Esophagus (tissue), 2 donors: ENCODE measurements around the gene EFCAB12. TPM values are rescaled to one million over a fixed set of nuclear protein-coding genes. Genes with fewer than 3 reads are reported as not detected.
"Not testable (repeated sequence)": the region's sequence is repeated elsewhere in the genome, so short reads cannot be mapped to it uniquely, and the experiment has no call there.

Source experiments
- H3K27ac ChIP-seq, 2 donors: one replicate each; pipeline ENCODE4 v1.5.1; 2013; ENCODE audit warnings: low read depth in 2 of 2, mild to moderate bottlenecking in 2 of 2, inconsistent platforms in 1 of 2, low read length in 1 of 2, moderate library complexity in 1 of 2
- H3K27me3 ChIP-seq, 2 donors: one replicate each; pipeline ENCODE4 v1.6.1; 2013; ENCODE audit warnings: low read length in 2 of 2, control low read depth in 1 of 2, mild to moderate bottlenecking in 1 of 2; ENCODE audit not compliant: insufficient read depth in 2 of 2, control insufficient read depth in 1 of 2
- H3K36me3 ChIP-seq, 2 donors: one replicate each; pipeline ENCODE4 v1.6.1; 2013; ENCODE audit warnings: low read length in 1 of 2; ENCODE audit not compliant: control insufficient read depth in 2 of 2, insufficient read depth in 2 of 2
- H3K4me1 ChIP-seq, 2 donors: one replicate each; pipeline ENCODE4 v1.6.1; 2013; ENCODE audit warnings: low read length in 1 of 2; ENCODE audit not compliant: control insufficient read depth in 2 of 2, insufficient read depth in 2 of 2
- H3K4me3 ChIP-seq, 2 donors: one replicate each; pipeline ENCODE4 v1.5.1; 2013; ENCODE audit warnings: low read length in 2 of 2, mild to moderate bottlenecking in 2 of 2, low read depth in 1 of 2, moderate library complexity in 1 of 2
- H3K9me3 ChIP-seq, 2 donors: one replicate each; pipeline ENCODE4 v1.6.1; 2013; ENCODE audit warnings: mild to moderate bottlenecking in 2 of 2, low read depth in 1 of 2, low read length in 1 of 2, moderate library complexity in 1 of 2; ENCODE audit not compliant: control insufficient read depth in 2 of 2, insufficient read depth in 1 of 2
- WGBS, 2 donors: extraction: QIAGEN DNeasy Blood & Tissue Kit; methylation state at CpG; one replicate each; pipeline ENCODE4 v1.1.7; 2013; 5-methylcytosine and 5-hydroxymethylcytosine counted together
- polyA plus RNA-seq, 2 donors: library from polyadenylated mRNA; stranded (reverse); fragments of 200-250 nt; gene quantifications; one replicate each; pipeline ENCODE4 v1.2.3, GENCODE V29; 2013
- donor health status: healthy with polysubstance abuse.
- donor health status: Bipolar disorder and iron deficiency.

EFCAB12 gene
- polyA plus RNA-seq, 2 donors: 0.02 to 0.08 TPM

DNA sequence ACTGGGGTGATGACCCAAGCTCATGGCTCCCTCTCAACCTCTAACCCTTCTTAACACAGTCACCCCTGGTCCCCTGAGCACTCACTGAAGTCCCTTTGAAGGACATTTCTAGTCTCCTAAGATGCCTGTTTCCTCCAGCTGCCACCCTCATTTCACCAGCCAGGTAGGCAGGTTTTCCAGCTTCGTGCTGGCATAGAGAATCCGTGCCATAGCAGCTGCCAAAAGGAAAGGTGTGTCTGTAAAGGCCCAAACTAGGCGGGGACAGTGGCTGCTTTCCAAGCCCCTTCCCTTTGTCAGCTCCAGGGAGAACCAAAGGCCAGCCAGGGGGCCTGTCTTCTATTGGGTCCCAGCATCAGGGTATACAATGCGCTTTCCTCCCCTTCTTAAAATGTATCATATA, 36.9 kb downstream of the EFCAB12 start:
- H3K27ac ChIP-seq: peak overlapping the region; percentile 66 to 95
- H3K9me3 ChIP-seq, H3K27me3 ChIP-seq, H3K4me3 ChIP-seq: not testable (repeated sequence)
- peaks cover 3 to 24% of the 10 kb centered on the region in 2 donors for H3K4me1 ChIP-seq
- H3K36me3 ChIP-seq: peaks cover 11 to 15% of the 10 kb centered on the region in 2 donors
- 39 to 60% methylated on average over 3 to 4 of the region's 4 CpGs for WGBS, 2 donors

DNA sequence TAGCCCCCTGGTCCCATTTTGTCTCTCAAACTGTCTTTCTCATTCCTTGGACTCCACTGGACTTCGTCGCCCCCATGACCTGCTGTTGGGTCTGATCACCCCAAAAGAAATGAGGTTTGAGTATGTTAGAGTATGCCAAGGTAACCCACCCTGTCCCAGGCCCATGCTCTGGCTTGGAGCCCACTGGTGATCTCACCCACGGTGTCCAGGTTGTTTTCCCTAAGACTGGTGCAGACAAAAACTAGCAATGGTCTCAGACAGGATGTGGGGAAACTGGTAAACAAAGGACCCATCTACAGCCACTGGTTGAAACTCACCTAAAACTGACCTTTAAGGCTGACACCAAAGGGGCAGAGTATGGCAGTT, 38.9 kb downstream of the EFCAB12 start:
- 68 to 81% methylated on average over 3 of the region's 3 CpGs for WGBS, 2 donors
- H3K36me3 ChIP-seq: peaks cover 11 to 17% of the 10 kb centered on the region in 2 donors
- H3K4me3 ChIP-seq: no peak overlapping the region
- H3K27ac ChIP-seq: peak overlapping the region; percentile 41 to 45
- no peaks in the 10 kb centered on the region for H3K9me3 ChIP-seq
- H3K4me1 ChIP-seq: peaks cover 0 to 19% of the 10 kb centered on the region in 2 donors
- no peaks in the 10 kb centered on the region for H3K27me3 ChIP-seq

DNA sequence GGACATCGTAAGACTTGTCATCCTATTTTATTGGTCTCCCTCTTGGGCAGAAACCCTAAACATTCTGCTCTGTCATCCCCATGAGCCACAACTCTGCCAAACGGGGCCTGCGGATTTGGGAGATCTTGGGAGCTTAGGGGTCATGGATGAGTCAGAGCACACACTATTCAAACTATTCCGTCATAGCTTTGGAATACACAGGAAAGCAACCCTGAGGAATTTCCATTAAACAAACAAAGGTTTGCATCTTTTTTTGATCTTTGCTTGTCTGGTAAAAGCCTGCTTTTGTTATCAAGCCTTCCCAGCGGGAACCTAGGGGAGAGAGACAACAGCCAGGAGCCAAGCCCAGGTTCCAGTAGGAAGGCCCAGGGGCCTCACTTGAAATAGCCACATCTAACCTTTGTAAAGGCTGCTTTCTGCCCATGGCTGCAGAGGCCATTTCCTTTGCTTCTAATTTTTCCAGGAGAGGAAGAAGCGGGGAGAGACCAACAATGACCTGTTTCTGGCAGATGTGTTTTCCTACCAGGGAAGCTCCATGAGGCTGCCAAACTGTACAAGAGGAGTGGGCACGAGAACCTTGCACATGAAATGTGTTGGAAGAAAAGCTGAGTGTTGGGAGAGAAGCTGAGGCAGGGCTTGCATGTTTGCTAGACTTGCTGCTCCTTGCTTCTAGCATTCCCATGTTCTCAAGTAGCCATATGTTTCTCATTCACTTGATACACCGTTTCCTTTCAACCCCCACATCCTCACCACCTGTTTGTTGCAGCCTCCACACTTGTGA, 39.5 kb downstream of the EFCAB12 start:
- H3K36me3 ChIP-seq: peaks cover 11 to 17% of the 10 kb centered on the region in 2 donors
- peaks cover 0 to 17% of the 10 kb centered on the region in 2 donors for H3K4me1 ChIP-seq
- not testable (repeated sequence) for H3K4me3 ChIP-seq, H3K9me3 ChIP-seq, H3K27me3 ChIP-seq
- peak overlapping the region; percentile 41 to 45 for H3K27ac ChIP-seq
- WGBS, 2 donors: 41 to 60% methylated on average over 8 of the region's 8 CpGs

DNA sequence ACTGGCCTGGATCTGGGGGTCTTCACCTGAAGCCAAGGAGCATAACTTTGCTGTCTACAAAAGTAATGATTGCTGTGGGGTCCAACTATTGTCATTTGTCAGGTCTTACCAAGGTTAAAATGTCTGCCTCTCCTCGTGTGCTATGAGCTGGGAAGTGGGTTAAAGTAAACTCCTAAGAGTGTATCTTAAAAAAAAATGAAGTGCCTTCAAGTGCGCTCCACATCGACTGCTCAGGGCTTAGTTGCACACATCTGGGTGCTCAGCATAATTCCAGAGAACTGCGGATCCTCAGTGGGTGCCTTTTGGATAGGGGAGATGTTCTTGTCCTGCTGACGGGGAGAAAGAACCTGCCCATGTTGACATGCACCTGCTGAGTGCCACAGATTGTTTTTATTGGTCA, 40.9 kb downstream of the EFCAB12 start:
- Histone ChIP-seq H3K4me3 (no peak overlapping the region), H3K9me3 (no peaks in the 10 kb centered on the region), H3K36me3 (peaks cover 5 to 17% of the 10 kb centered on the region in 2 donors), H3K4me1 (peaks cover 0 to 12% of the 10 kb centered on the region in 2 donors), H3K27ac (no peak overlapping the region), H3K27me3 (no peaks in the 10 kb centered on the region)
- 90% methylated on average over 5 of the region's 5 CpGs for WGBS, 2 donors

DNA sequence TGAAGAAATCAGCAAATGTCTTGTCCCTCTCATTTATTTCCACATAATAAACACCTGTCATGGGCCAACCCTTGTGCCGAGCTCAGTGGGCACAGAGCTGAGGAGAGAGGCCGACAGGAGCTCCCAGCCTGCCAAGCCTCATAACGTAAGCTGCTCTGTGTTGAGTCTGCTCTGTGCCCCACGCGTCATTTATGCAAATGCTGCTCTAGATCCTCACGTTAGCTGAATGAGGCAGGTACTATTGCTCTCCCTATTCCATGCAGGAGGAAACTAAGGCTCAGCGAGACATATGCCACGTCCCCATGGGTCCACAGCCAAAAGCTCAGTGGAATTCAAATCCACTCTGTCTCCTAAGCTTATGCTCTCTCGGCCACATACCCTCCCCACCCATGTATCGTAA, 41.5 kb downstream of the EFCAB12 start:
- H3K9me3 ChIP-seq: no peaks in the 10 kb centered on the region
- no peaks in the 10 kb centered on the region for H3K27me3 ChIP-seq
- no peak overlapping the region for H3K4me3 ChIP-seq
- 95 to 96% methylated on average over 10 of the region's 10 CpGs for WGBS, 2 donors
- H3K27ac ChIP-seq: no peak overlapping the region
- H3K4me1 ChIP-seq: peaks cover 0 to 8% of the 10 kb centered on the region in 2 donors
- H3K36me3 ChIP-seq: peaks cover 5 to 17% of the 10 kb centered on the region in 2 donors

DNA sequence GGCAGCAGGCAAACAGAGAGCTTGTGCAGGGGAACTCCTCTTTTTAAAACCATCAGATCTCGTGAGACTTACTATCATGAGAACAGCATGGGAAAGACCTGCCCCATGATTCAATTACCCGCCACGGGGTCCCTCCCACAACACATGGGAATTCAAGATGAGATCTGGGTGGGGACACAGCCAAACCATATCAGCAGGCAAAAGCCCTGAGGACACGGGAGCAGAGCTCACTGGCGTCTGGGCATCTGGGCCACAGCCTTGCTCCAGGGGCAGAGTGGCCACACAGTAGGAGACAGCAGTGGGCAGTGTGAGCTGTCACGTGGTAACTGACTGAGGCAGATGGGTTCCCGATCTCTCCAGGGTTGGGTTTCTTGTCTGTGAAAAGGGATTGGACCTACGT, 42.9 kb downstream of the EFCAB12 start:
- H3K36me3 ChIP-seq: peaks cover 5 to 14% of the 10 kb centered on the region in 2 donors
- H3K27me3 ChIP-seq, H3K4me3 ChIP-seq, H3K9me3 ChIP-seq, H3K4me1 ChIP-seq, H3K27ac ChIP-seq: not testable (repeated sequence)
- 82 to 85% methylated on average over 8 of the region's 8 CpGs for WGBS, 2 donors

DNA sequence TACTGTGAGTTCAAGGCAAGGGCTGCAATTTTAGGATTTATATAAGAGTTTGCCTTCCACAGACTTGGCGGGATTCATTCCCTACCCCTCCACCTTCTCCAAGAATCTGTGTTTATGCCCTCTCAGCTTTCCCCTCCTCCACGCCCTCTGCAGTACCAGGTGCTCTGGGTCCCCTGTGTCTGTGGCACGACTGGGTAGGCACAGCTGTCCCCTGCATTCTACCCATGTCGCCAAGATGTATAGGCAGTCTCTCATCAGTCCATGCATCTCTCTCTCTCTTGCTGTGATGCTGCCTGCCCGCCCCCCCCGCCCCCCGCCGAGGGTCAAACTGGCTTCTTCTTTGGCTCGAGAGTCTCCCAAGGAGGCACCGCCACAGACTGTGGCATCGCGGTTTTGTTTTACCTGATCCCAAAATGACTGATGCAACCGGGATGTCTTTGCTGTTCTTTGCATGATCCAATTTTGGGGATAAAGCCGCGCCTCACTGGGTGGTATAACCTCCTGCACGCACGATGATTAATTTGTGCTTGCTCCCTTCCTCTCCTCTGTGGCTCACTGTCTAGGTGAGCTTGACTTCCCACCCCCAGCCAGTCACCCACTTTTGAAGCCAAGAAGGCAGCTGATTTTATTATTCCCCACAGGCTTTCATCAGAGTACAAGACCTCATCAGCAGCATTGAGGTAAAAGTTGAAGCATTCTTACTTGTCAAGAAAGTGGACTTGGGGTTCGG, 43.7 kb downstream of the EFCAB12 start:
- 75 to 79% methylated on average over 18 of the region's 18 CpGs for WGBS, 2 donors
- H3K4me1 ChIP-seq: peaks cover 0 to 6% of the 10 kb centered on the region in 2 donors
- no peak overlapping the region for H3K27ac ChIP-seq
- H3K4me3 ChIP-seq: no peak overlapping the region
- peaks cover 5 to 14% of the 10 kb centered on the region in 2 donors for H3K36me3 ChIP-seq
- H3K27me3 ChIP-seq: no peaks in the 10 kb centered on the region
- H3K9me3 ChIP-seq: no peaks in the 10 kb centered on the region

DNA sequence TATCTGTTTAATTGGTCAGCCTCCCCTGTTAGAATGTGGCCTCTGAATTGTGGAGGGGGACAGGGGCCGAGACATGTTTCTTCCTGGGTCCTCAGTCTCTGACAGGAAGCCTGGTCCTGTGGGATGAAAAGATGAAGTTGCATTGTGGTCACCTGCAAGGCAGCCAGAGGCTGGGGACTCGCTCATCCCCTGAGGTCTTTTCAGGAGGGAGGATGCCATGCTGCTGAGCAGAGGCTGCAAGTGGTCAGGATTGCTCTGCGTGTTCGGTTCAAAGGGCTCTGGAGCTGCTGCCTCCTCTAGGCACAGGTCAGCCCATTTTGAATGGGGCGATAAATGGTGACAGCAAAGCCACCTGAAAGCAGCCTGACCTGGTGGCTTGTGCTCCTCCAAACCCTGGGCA, 44.3 kb downstream of the EFCAB12 start:
- not testable (repeated sequence) for H3K27ac ChIP-seq, H3K36me3 ChIP-seq, H3K9me3 ChIP-seq, H3K4me1 ChIP-seq, H3K4me3 ChIP-seq, H3K27me3 ChIP-seq
- 84 to 87% methylated on average over 5 of the region's 5 CpGs for WGBS, 2 donors

DNA sequence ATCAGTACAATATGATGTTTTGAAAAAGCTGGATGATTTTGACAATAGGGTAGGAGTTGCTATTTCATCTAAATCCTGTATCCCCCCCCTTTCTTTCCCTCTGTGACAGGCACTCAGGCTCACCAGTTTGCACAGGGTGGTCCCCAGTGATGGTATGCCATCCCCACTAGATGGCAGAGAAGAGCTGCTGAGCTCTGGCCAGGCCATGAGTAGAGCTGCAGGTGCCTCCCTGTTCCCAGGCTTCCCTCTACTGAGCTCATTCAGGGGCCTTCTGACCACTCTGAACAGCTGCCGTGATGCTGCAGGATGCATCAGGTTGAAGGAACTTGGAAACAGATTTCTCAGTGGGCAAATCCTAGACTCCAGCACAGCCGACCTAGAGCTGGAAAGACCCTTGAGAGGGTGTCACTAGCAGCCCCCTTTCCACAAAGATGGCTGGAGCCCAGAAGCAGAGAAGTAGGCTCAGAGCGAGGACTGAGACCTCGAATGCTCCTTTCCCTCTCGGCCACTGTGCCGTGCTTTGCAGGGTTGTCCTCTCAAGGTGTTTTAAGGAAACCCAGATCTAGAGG, 45.1 kb downstream of the EFCAB12 start:
- 56 to 57% methylated on average over 6 of the region's 6 CpGs for WGBS, 2 donors

More for the DNA sequence above, 45.1 kb downstream of the EFCAB12 start:
- Histone ChIP-seq H3K27ac (no peak overlapping the region), H3K9me3 (no peaks in the 10 kb centered on the region), H3K27me3 (no peaks in the 10 kb centered on the region), H3K4me1 (no peaks in the 10 kb centered on the region), H3K36me3 (peaks cover 5 to 7% of the 10 kb centered on the region in 2 donors), H3K4me3 (no peak overlapping the region)
